ENCODE data around the gene PFDN2.

DNA sequence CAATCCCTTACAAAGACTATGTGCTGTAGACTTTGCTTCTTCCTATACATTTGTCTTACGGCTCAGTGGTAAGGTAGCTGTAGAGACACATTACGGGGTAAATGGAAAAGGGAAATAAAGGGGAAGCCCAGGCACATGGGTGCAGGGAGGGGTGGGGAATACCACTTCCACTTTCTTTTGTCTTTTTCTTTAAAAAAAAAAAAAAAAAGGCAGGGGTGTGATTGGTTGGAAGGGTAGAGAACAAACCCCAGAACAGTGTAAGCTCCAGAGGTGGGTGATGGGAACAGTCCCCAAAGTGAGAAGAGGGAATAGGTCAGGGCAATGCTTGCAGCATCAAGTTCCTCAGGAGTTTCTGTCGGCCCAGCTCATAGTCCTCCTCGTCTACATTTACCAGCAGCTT lies 4.0 kb upstream of the PFDN2 start:
- TF ChIP-seq, protein P1, sequence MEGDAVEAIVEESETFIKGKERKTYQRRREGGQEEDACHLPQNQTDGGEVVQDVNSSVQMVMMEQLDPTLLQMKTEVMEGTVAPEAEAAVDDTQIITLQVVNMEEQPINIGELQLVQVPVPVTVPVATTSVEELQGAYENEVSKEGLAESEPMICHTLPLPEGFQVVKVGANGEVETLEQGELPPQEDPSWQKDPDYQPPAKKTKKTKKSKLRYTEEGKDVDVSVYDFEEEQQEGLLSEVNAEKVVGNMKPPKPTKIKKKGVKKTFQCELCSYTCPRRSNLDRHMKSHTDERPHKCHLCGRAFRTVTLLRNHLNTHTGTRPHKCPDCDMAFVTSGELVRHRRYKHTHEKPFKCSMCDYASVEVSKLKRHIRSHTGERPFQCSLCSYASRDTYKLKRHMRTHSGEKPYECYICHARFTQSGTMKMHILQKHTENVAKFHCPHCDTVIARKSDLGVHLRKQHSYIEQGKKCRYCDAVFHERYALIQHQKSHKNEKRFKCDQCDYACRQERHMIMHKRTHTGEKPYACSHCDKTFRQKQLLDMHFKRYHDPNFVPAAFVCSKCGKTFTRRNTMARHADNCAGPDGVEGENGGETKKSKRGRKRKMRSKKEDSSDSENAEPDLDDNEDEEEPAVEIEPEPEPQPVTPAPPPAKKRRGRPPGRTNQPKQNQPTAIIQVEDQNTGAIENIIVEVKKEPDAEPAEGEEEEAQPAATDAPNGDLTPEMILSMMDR (IDR thresholded peaks at IDR 0.05; ENCODE audit: poor library complexity), result no peak
- TF ChIP-seq EZH2phosphoT487 (IDR thresholded peaks at IDR 0.05; ENCODE audit: low read depth, severe bottlenecking, unreplicated experiment), result no peak
